HG02610 (cell line): Measurements from ENCODE around the gene CHEK1.
"Not testable (repeated sequence)": the region's sequence is repeated elsewhere in the genome, so short reads cannot be mapped to it uniquely, and the experiment has no call there.

Source experiments
- ATAC-seq: cut with Tn5 transposase; IDR thresholded peaks from one replicate; pipeline ENCODE4 v1.9.1; 2021; ENCODE audit warnings: mild to moderate bottlenecking, moderate library complexity; ENCODE audit not compliant: unreplicated experiment

The CHEK1 gene

DNA sequence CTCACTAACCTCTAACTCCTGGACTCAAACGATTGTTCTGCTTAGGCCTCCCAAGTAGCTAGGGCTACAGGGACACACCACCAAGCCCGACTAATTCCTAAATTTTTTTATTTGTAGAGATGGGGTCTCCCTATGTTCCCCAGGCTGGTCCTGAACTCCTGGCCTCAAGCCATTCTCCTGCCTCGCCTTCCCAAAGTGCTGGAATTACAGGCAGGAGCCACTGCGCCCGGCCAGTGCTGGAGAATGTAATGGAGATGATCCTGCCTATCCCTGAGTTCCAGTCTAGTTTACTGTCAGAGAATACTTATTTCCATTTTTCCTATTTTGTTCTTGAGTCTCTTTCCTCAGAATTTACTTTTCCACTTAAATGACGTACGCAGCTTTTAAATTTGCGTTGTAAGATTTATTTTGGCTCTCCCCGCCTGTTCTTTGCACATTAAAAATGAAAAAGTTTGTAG lies at the start of gene CHEK1:
TSS of gene CHEK1 (plus strand) at position 408 of the 458 bp plus-strand sequence. CDS start 1,606 bp downstream, outside the sequence.
- ATAC-seq = no peak

DNA sequence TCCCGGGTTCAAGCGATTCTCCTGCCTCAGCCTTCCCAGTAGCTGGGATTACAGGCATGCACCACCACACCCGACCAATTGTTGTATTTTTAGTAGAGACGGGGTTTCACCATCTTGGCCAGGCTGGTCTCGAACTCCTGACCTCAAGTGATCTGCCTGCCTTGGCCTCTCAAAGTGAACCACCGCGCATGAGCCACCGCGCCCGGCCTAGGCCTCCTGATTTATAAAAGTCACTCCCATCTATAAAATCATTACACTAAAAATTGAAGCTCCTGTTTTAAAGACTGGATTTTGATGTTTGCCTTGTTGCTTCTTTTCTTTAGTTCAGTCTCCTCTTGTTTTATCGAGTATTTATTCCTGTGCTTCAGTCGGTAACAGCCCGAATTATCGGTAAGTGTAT lies 47.8 kb upstream of the CHEK1 start:
- not testable (repeated sequence) for ATAC-seq

- ATAC-seq = no peak
Measured at GRCh38 chr11:125578783-125579182, 46.2 kb upstream of the CHEK1 start.

DNA sequence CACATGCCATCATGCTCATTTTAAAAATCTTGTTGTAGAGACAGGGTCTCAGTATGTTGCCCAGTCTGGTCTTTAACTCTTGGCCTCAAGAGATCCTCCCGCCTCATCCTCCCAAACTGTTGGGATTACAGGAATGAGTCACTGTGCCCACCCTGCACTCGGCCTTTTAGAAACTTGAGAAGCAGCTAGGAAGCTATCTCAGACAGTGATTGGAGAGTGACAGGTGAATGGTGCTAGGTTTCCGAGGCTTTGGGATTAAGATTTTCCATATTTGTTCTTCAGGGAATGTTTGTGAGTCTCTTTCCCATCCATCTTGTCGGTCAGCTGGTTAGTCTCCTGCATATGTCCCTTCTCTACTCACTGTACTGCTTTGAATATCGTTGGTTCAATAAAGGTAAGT lies 45.2 kb upstream of the CHEK1 start:
- no peak for ATAC-seq

DNA sequence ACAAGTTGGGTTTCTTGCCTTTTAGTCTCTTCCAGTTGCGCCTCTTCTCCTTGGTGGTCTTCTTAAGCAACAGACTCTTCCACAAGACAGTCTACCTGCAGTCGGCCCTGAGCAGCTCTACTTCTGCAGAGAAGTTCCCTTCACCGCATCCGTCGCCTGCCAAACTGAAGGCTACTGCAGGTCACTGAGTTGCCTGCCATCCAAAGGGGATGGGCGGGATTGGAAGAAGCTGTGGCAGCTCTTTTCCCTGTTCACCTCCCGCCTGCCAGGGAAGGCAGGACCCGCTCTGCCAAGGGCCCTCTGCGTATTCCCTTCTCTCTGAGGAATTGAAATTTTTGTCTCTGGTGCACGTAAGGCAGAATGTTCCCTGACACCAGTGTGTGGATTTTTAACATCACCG lies 41.5 kb upstream of the CHEK1 start:
- no peak for ATAC-seq

GRCh38 chr11:125585487-125585886 lies 39.5 kb upstream of the CHEK1 start:
- no peak for ATAC-seq

DNA sequence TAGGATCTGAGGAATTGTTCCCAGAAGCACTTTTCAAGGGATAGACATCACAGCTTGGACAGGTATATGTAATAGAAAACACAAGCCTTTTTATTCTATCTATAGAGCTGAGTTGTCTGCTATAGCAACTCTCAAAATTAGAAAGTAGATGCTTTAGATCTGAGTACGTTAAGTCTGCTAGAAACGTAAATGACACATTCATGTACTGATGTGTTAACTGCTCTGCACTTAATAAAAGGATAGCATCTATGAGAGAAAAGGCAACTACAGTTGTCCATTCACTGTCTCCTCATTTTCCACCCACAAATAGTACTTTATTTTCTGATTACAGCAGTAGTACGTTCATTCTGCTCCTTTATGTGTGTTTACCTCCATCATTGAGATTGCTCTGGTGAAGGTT lies 38.3 kb upstream of the CHEK1 start:
- no peak for ATAC-seq

- no peak for ATAC-seq
Measured at GRCh38 chr11:125587480-125587879, 37.5 kb upstream of the CHEK1 start.

GRCh38 chr11:125588505-125588904 lies 36.5 kb upstream of the CHEK1 start:
- ATAC-seq = no peak

DNA sequence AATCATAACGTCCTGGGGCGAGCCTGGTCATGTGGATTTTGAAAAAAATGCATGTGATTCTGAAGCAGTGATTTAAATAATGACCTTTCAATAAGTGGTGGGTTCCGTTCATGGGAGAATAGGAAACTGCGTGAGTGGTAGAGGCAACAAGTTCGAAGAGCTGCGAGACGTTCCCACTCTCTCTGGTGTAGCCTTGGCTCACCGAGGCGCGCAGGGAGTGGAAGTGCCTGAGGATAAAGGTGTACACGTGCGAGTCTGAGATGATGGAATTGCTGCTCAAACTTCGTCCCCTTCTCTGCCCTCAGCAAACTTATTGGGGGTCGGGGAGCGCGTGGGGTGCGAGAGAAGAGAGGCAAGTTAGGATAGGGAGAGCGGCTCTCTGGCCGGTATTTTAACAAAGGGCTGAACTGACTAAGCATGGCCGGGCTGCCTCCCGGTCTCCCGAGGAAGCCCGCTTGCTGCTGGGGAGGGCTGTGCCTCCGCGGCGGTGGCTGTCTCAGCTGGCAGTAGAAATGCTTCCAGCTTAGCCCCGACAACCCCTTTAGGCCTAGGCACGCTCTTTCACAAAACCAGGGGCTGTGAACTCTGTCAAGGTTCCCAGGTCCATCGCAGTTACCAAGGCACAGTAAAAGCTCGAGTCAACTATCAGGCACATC lies 33.2 kb upstream of the CHEK1 start:
- ATAC-seq = peak; percentile 11

DNA sequence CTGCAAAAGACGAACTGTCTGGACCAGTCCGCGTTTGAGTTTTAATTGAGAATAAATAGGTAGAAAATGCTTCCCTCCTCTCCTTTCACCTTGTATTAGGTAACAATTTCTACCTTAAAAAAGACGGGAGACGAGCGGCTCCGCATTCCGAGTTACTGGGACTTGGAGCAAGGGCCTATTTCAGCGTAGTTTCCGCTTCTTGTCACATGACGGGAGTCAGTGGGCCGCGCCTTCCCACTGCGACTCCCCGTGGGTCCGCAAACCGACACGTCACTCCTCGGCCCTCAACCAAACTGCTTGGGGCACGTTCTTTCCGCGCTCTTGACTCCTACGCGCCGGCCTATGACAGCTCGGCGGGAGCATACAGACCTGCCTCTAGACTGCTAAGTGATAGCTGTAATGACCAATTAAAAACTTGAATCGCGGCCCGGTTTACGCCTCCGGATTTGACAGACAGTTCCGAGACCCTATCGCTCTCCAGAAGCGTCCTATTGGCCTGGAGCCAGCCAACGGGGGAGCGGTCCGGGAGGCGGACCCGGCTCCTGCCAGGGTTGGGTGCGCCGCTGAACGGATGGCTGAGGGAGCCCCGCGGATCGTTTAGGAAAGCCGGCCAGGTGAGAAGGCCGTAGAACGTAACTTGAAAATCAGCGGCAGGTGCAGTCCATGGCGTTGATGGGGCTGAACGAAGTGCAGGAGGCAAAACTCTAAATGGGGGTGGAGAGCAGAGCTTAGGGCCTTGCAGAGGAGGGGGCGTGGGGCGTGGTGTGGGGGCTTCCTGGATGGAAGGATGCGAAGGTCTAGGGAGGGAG lies 32.5 kb upstream of the CHEK1 start, which contains the start of gene STT3A:
TSS of gene STT3A (plus strand) at position 548 of the 809 bp plus-strand sequence. CDS start 3,064 bp downstream, outside the sequence.
- peak; percentile 97 for ATAC-seq

- no peak for ATAC-seq
Measured at GRCh38 chr11:125593114-125593820, 31.7 kb upstream of the CHEK1 start.

- no peak for ATAC-seq
Measured at GRCh38 chr11:125594958-125595357, 30.0 kb upstream of the CHEK1 start.

DNA sequence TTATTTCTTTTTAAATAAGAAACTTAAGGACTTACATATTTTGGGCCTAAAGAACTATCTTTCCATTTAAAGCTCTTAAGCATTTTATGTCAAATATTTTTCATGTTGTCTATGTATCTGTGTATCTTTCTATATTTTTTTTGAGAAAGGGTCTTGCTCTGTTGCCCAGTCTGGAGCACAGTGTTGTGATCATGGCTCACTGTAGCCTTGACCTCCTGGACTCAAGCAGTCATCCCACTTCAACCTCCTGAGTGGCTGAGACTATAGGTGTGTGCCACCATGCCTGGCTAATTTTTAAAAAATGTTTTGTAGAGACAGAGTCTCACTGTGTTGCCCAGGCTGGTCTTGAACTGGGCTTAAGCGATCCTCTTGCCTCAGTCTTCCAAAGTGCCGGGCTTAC lies 24.3 kb upstream of the CHEK1 start:
- no peak for ATAC-seq

DNA sequence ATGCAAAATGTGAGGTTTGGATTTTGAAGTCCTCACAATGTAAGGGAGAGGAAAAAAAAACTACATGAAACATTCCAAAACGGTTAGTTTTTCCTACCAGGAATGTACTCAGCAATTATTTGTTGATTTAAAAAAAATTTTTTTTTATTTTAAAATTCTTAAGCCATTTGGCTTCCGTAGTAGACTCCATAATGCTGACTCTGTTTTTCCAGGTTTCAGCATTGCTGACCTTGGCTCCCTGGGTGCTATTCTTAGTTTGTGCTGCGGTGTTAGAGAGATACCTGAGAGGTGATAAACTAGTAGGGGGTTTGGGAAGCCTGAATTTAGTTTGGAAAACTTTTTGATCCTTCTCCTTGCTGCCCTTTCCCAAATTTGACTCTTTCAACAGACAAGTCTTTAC lies 21.8 kb upstream of the CHEK1 start:
- ATAC-seq = no peak

GRCh38 chr11:125605417-125605816 lies 19.5 kb upstream of the CHEK1 start:
- no peak for ATAC-seq

DNA sequence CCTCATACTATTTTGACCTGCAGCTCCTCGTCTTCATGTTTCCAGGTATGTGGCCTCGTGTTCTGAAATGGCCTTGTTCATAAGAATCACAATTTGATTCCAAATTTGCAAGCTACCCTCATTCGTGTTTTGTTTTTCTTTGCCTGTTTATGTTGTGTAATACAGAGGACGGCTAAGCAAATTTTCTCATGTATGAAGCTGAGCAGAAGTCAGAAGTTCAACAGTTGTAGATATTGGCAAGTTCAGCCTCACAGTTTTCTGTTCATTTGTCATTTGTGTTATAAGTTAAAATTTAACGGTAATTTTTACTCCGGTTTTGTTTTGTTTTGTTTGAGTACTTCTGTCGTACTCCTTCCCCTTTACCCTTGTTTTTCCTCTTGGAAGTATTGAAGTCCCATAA lies 15.4 kb upstream of the CHEK1 start:
- ATAC-seq = no peak

- ATAC-seq = no peak
Measured at GRCh38 chr11:125618383-125618782, 6.6 kb upstream of the CHEK1 start.

GRCh38 chr11:125621995-125622394 lies 3.0 kb upstream of the CHEK1 start:
- ATAC-seq = no peak

- no peak for ATAC-seq
Measured at GRCh38 chr11:125623064-125623463, 1.9 kb upstream of the CHEK1 start.

- ATAC-seq = no peak
Measured at GRCh38 chr11:125625225-125625629, 264 bp downstream of the CHEK1 start.
